Activated CD8-positive, alpha-beta T cell treated with anti-CD3 and anti-CD28 coated beads for 36 hours (primary cell): Measurements from ENCODE around the gene PRF1. TPM values are rescaled to one million over a fixed set of nuclear protein-coding genes. Genes with fewer than 3 reads are reported as not detected.

ENCODE experiments used
- ATAC-seq: fragments of 200-7000 bp; cut with Tn5 transposase; one replicate; pipeline ENCODE4 v1.10.0; 2021; ENCODE audit warnings: mild to moderate bottlenecking, moderate library complexity
- CTCF ChIA-PET: fragments of 350-600 bp; sonication (Branson Sonifier 250); formaldehyde crosslinking; loops from one replicate; lab custom pipeline; 2021; ENCODE audit warnings: antibody characterized with exemption; lab: Charles Lee
- POLR2A ChIA-PET: fragments of 350-600 bp; sonication (Branson Sonifier 250); formaldehyde crosslinking; loops from one replicate; lab custom pipeline; 2021; ENCODE audit warnings: antibody characterized with exemption; lab: Charles Lee
- DNase-seq: peaks from one replicate; pipeline ENCODE4 v3.0.0-alpha.2; 2020
- H3K27ac Mint-ChIP-seq: one replicate; pipeline ENCODE4 v1.8.0; 2021; ENCODE audit warnings: mild to moderate bottlenecking, mixed read lengths
- H3K27me3 Mint-ChIP-seq: one replicate; pipeline ENCODE4 v1.8.0; 2021; ENCODE audit warnings: mixed read lengths
- H3K36me3 Mint-ChIP-seq: one replicate; pipeline ENCODE4 v1.8.0; 2021; ENCODE audit warnings: low read depth, mixed read lengths
- H3K4me1 Mint-ChIP-seq: one replicate; pipeline ENCODE4 v1.8.0; 2021; ENCODE audit warnings: low read depth, mixed read lengths
- H3K4me3 Mint-ChIP-seq: one replicate; pipeline ENCODE4 v1.8.0; 2021; ENCODE audit warnings: mild to moderate bottlenecking, moderate library complexity, mixed read lengths
- H3K9me3 Mint-ChIP-seq: one replicate; pipeline ENCODE4 v1.8.0; 2021; ENCODE audit warnings: mixed read lengths
- CTCF ChIP-seq: fragments of 200-600 bp; IDR thresholded peaks from one replicate; pipeline ENCODE4 v1.8.0; 2022; ENCODE audit warnings: antibody characterized with exemption, mild to moderate bottlenecking
- intact Hi-C: fragments of 100-400 bp; cut with micrococcal nuclease; formaldehyde crosslinking; loops from one replicate; pipeline ENCODE4 v1.10.0; 2022
- total RNA-seq, 2 experiments: library from RNA; stranded (reverse); gene quantifications; one replicate each; pipeline ENCODE4 v1.2.3, GENCODE V29; 2021

PRF1 gene
- total RNA-seq, 2 experiments from 2014 or later, result 107 to 113 TPM

GRCh38 chr10:70562036-70562755 is 40.3 kb downstream of the PRF1 start:
- H3K27me3 Mint-ChIP-seq, result peaks cover 1% of the 10 kb centered on the region
- no peak for TF ChIP-seq CTCF
- ATAC-seq, result no peak
- no peak overlapping the region for H3K4me3 Mint-ChIP-seq
- H3K4me1 Mint-ChIP-seq, result peaks cover 27% of the 10 kb centered on the region
- ChIA-PET POLR2A (interaction anchor here (0.5 kb wide), 1 partner anchor 8 kb away, joined by 4 read pairs; no protein-coding TSS in a partner anchor), CTCF (interaction anchor here (1.2 to 4.5 kb wide), 2 partner anchors 12 to 101 kb away, joined by 3 to 34 read pairs; no protein-coding TSS in a partner anchor)
- no peaks in the 10 kb centered on the region for H3K9me3 Mint-ChIP-seq
- DNase-seq, result no peak
- H3K36me3 Mint-ChIP-seq, result no peaks in the 10 kb centered on the region
- intact Hi-C loops, result no loop called here
- H3K27ac Mint-ChIP-seq, result no peak overlapping the region

GRCh38 chr10:70561558-70561957 is 41.0 kb downstream of the PRF1 start:
- H3K27ac Mint-ChIP-seq, result no peak overlapping the region

GRCh38 chr10:70561070-70561469 is 41.5 kb downstream of the PRF1 start:
- Mint-ChIP-seq H3K27me3 (peaks cover 1% of the 10 kb centered on the region), H3K27ac (no peak overlapping the region), H3K36me3 (no peaks in the 10 kb centered on the region), H3K9me3 (no peaks in the 10 kb centered on the region), H3K4me3 (no peak overlapping the region), H3K4me1 (peaks cover 27% of the 10 kb centered on the region)
- no peak for TF ChIP-seq CTCF
- intact Hi-C loops, result no loop called here
- ATAC-seq (no peak), DNase-seq (no peak)
- CTCF ChIA-PET, result interaction anchor here (1.0 to 4.5 kb wide), 5 partner anchors 11 to 198 kb away, joined by 3 to 34 read pairs (median 4); no protein-coding TSS in a partner anchor
- POLR2A ChIA-PET, result interaction anchor here (1.0 to 1.3 kb wide), 2 partner anchors 11 to 67 kb away, joined by 3 to 6 read pairs; no protein-coding TSS in a partner anchor

More at GRCh38 chr10:70561558-70561957, 41.0 kb downstream of the PRF1 start:
- no peaks in the 10 kb centered on the region for H3K36me3 Mint-ChIP-seq
- peaks cover 27% of the 10 kb centered on the region for H3K4me1 Mint-ChIP-seq
- DNase-seq, result no peak
- no peak for ATAC-seq
- ChIA-PET CTCF (interaction anchor here (1.0 to 4.5 kb wide), 4 partner anchors 12 to 101 kb away, joined by 3 to 34 read pairs (median 14); no protein-coding TSS in a partner anchor), POLR2A (interaction anchor here (0.5 kb wide), 1 partner anchor 9 kb away, joined by 4 read pairs; no protein-coding TSS in a partner anchor)
- TF ChIP-seq CTCF, result no peak
- H3K27me3 Mint-ChIP-seq, result peaks cover 1% of the 10 kb centered on the region
- H3K4me3 Mint-ChIP-seq, result no peak overlapping the region
- intact Hi-C loops, result no loop called here
- H3K9me3 Mint-ChIP-seq, result no peaks in the 10 kb centered on the region

- no peak for TF ChIP-seq CTCF
- H3K36me3 Mint-ChIP-seq, result no peaks in the 10 kb centered on the region
- ChIA-PET POLR2A (interaction anchor here (0.7 to 1.3 kb wide), 3 partner anchors 12 to 66 kb away, joined by 3 to 6 read pairs (median 3); no protein-coding TSS in a partner anchor), CTCF (interaction anchor here (0.9 to 4.5 kb wide), 7 partner anchors 11 to 198 kb away, joined by 3 to 34 read pairs (median 4); no protein-coding TSS in a partner anchor)
- ATAC-seq, result no peak
- DNase-seq, result no peak
- no peak overlapping the region for H3K27ac Mint-ChIP-seq
- H3K9me3 Mint-ChIP-seq, result no peaks in the 10 kb centered on the region
- intact Hi-C loops, result no loop called here
- H3K27me3 Mint-ChIP-seq, result peaks cover 1% of the 10 kb centered on the region
- H3K4me1 Mint-ChIP-seq, result peaks cover 27% of the 10 kb centered on the region
- H3K4me3 Mint-ChIP-seq, result no peak overlapping the region
These were observed 42.0 kb downstream of the PRF1 start for GRCh38 chr10:70560511-70560941.
